Activated naive CD4-positive, alpha-beta T cell treated with anti-CD3 and anti-CD28 coated beads, Interleukin-2, amount 50 U/mL, for 16 hours (primary cell): ENCODE results near the gene TLL2.

Source experiments
- DNase-seq: peaks from one replicate; pipeline ENCODE4 v3.0.0-alpha.2; 2020

TLL2 gene

GRCh38 chr10:96346295-96346694 lies 167.4 kb downstream of the TLL2 start:
- DNase-seq, result no peak

GRCh38 chr10:96345222-96345621 lies 168.5 kb downstream of the TLL2 start:
- DNase-seq, result no peak

GRCh38 chr10:96344178-96344577 lies 169.5 kb downstream of the TLL2 start:
- no peak for DNase-seq

- DNase-seq, result no peak
Observed at GRCh38 chr10:96342402-96342801, 171.3 kb downstream of the TLL2 start.

GRCh38 chr10:96341219-96342182 lies 172.2 kb downstream of the TLL2 start:
- no peak for DNase-seq

- DNase-seq, result peak; percentile 65
Observed at GRCh38 chr10:96339956-96340904, 173.5 kb downstream of the TLL2 start.

GRCh38 chr10:96339383-96339782 lies 174.3 kb downstream of the TLL2 start:
- no peak for DNase-seq

GRCh38 chr10:96338279-96338925 lies 175.3 kb downstream of the TLL2 start:
- DNase-seq, result no peak

- no peak for DNase-seq
Observed at GRCh38 chr10:96337106-96337505, 176.6 kb downstream of the TLL2 start.

GRCh38 chr10:96334616-96335526 lies 178.9 kb downstream of the TLL2 start:
- no peak for DNase-seq

GRCh38 chr10:96333101-96333500 lies 180.6 kb downstream of the TLL2 start:
- DNase-seq, result no peak

GRCh38 chr10:96327462-96327861 lies 186.3 kb downstream of the TLL2 start:
- DNase-seq, result no peak

GRCh38 chr10:96325719-96326373 lies 187.9 kb downstream of the TLL2 start:
- no peak for DNase-seq

- no peak for DNase-seq
Observed at GRCh38 chr10:96324447-96324846, 189.3 kb downstream of the TLL2 start.

- DNase-seq, result no peak
Observed at GRCh38 chr10:96322275-96322674, 191.5 kb downstream of the TLL2 start.

GRCh38 chr10:96321822-96322221 lies 191.9 kb downstream of the TLL2 start:
- no peak for DNase-seq

GRCh38 chr10:96319754-96320474 lies 193.8 kb downstream of the TLL2 start:
- DNase-seq, result no peak

GRCh38 chr10:96317067-96317833 lies 196.5 kb downstream of the TLL2 start:
- no peak for DNase-seq
